NB4 (cell line): Measurements from ENCODE around the gene MPZL1.

Experiments
- DNase-seq: peaks from one replicate; pipeline ENCODE4 v3.0.0; 2010; ENCODE audit warnings: low read depth
- H3K4me3 ChIP-seq: one replicate; pipeline ENCODE4 v1.5.1; 2011; ENCODE audit warnings: mild to moderate bottlenecking, low read depth, low read length, moderate library complexity
- MYC ChIP-seq: IDR thresholded peaks from 2 replicates; pipeline ENCODE4 v1.6.1; 2011; ENCODE audit warnings: low read depth, low read length
- POLR2A ChIP-seq: IDR thresholded peaks from 2 replicates; pipeline ENCODE4 v1.6.1; 2011; ENCODE audit warnings: mild to moderate bottlenecking; ENCODE audit not compliant: insufficient read length; ENCODE audit errors: extremely low read depth
- TF ChIP-seq, protein P1 (sequence below): IDR thresholded peaks from 2 replicates; pipeline ENCODE4 v1.6.1; 2011; ENCODE audit warnings: low read depth, low read length
- TF ChIP-seq, protein P2 (sequence below): IDR thresholded peaks from one replicate; pipeline ENCODE4 v1.5.1; 2012; ENCODE audit warnings: low read depth, low read length

Gene MPZL1

DNA sequence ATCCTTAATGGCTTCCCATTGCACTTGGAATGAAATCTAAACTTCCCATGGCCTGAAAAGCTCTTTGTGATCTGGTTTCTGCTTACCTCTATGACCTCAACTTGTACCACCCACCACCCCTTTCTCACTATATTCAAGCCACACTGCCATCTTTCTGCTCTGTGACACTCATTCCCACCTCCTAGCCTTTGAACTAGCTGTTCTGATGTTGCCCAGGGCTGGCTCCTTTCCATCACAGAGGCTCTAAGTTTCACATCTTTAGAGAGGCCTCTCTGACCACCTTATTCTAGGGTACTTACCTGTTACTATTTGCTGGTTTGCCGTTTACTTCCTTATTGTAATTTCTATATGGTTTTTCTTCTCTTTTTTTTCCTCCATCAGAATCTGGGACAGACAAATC is 4.2 kb downstream of the MPZL1 start:
- no peak overlapping the region for H3K4me3 ChIP-seq
- DNase-seq = no peak
- TF ChIP-seq, protein P1, sequence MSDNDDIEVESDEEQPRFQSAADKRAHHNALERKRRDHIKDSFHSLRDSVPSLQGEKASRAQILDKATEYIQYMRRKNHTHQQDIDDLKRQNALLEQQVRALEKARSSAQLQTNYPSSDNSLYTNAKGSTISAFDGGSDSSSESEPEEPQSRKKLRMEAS = no peak
- TF ChIP-seq, protein P2, sequence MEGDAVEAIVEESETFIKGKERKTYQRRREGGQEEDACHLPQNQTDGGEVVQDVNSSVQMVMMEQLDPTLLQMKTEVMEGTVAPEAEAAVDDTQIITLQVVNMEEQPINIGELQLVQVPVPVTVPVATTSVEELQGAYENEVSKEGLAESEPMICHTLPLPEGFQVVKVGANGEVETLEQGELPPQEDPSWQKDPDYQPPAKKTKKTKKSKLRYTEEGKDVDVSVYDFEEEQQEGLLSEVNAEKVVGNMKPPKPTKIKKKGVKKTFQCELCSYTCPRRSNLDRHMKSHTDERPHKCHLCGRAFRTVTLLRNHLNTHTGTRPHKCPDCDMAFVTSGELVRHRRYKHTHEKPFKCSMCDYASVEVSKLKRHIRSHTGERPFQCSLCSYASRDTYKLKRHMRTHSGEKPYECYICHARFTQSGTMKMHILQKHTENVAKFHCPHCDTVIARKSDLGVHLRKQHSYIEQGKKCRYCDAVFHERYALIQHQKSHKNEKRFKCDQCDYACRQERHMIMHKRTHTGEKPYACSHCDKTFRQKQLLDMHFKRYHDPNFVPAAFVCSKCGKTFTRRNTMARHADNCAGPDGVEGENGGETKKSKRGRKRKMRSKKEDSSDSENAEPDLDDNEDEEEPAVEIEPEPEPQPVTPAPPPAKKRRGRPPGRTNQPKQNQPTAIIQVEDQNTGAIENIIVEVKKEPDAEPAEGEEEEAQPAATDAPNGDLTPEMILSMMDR = no peak
- no peak for TF ChIP-seq MYC
- TF ChIP-seq POLR2A = no peak

DNA sequence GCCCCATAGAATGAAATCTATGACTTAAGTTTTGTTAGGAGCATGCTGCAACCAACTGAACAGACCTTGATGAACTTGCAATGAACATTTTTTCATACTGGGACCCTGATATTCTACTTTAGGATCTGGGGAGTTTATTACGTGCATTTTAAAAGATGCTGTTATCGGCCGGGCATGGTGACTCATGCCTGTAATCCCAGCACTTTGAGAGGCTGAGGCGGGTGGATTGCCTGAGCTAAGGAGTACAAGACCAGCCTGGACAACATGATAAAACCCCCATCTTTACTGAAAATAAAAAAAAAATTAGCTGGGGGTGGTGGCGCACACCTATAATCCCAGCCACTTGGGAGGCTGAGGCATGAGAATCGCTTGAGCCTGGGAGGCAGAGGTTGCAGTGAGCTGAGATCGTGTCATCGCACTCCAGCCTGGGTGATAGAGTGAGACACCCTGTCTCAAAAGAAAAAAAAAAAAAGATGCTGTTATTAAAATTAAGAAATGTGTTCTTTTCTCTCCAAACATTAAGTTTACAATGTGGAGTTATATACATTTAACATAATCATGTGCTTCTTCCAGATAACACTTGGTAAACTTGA is 7.1 kb downstream of the MPZL1 start:
- TF ChIP-seq, protein P1 = no peak
- no peak for TF ChIP-seq POLR2A
- TF ChIP-seq, protein P2 = no peak
- TF ChIP-seq MYC = no peak
- H3K4me3 ChIP-seq = no peak overlapping the region
- DNase-seq = no peak

DNA sequence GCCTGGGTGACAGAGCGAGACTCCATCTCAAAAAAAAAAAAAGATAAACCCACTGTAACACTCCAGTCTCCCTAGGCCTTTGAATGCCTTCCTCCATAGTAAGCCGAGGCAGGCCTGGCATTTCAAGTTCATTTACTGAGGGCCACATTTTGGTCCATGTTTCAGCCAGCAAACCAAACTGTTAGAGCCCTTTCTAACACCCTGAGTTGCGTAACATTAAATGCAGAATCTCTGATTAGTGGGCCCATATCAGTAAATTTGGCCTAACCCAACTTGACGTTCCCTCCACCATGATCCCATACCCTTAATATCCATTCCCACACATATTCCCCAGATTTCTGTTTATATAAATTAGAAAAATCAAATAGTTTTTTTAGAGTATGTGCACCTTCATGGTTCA is 12.4 kb downstream of the MPZL1 start:
- TF ChIP-seq, protein P2 = no peak
- TF ChIP-seq, protein P1 = no peak
- TF ChIP-seq POLR2A (no peak), MYC (no peak)
- no peak for DNase-seq
- H3K4me3 ChIP-seq = no peak overlapping the region

DNA sequence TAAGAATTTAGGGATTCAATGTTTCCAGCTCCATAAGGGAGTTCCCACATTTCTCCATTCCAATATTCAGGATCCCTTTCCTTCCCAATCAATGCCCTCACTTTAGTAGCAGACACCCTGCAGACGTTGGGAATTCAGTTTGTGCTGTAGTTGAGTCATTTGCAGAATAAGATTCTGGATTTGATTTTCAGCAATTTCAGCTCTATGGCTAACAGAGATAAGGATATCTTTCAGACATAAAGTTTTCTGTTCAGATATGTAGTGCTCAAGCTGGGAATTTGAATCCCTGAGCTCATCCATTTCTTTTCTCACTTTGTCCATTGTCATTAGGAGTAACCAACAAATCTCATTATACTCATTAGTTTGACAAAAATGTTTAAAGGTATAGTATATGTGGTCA is 13.1 kb downstream of the MPZL1 start:
- no peak for DNase-seq
- no peak overlapping the region for H3K4me3 ChIP-seq
- no peak for TF ChIP-seq MYC

DNA sequence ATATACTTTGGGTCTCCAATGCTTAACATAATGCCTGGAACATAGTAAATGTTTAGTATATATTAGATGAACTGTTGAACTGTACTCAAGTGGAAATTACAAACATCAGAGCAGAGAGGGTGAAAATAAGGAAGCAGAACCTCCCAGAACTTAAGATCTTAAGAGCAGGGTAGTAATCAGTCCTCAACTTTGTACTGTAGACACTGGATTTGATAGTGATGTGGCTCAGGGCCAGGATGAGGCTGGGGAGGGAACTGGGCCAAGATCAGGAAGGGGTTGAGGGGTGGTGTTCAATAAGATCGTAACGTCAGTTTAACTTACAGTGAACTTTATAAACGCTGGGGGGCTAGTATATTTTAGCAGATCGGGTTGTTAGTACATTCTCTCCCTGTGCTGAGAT is 15.4 kb downstream of the MPZL1 start:
- H3K4me3 ChIP-seq = no peak overlapping the region
- TF ChIP-seq, protein P2 = no peak
- TF ChIP-seq, protein P1 = no peak
- TF ChIP-seq POLR2A = no peak
- no peak for TF ChIP-seq MYC
- no peak for DNase-seq

DNA sequence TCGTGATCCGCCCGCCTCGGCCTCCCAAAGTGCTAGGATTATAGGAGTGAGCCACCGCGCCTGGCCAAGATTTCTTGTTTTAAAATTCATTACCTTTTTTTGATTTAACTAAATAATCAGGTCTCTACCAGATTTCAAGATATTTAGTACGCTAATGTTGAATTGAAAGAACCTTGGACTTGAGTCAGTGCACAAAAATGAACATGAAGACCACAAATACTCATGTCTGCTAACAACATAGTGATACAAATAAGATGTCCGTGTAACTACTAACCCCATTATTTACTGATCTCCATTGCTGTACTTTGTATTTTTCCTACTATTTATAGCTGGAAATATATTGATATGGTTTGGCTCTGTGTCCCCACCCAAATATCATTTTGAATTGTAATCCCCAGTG is 16.4 kb downstream of the MPZL1 start:
- no peak overlapping the region for H3K4me3 ChIP-seq
- TF ChIP-seq, protein P1 = no peak
- TF ChIP-seq, protein P2 = no peak
- no peak for TF ChIP-seq POLR2A
- TF ChIP-seq MYC = no peak
- DNase-seq = no peak
